HepG2 (cell line): ENCODE measurements around the gene TAF6L. TPM values are rescaled to one million over a fixed set of nuclear protein-coding genes. Genes with fewer than 3 reads are reported as not detected.

Experiments used
- ATAC-seq: fragments of 200-7000 bp; cut with Tn5 transposase; 3 replicates; pipeline ENCODE4 v1.9.1; 2020; ENCODE audit warnings: mild to moderate bottlenecking, moderate library complexity
- BruUV-seq: library from RNA; stranded (reverse); fragments of 400-500 nt; replicated peaks from 2 replicates; lab custom pipeline; 2021; lab: Mats Ljungman, UMichigan
- CTCF ChIA-PET: fragments of 300-600 bp; formaldehyde crosslinking; extraction: SDS; loops from one replicate; lab custom pipeline; 2021; ENCODE audit warnings: low total read pairs, inconsistent platforms, low intra/inter-chr PET ratio; lab: Yijun Ruan, JAX
- POLR2A ChIA-PET: fragments of 350-600 bp; sonication (Branson Sonifier 250); formaldehyde crosslinking; loops from one replicate; lab custom pipeline; 2020; ENCODE audit warnings: antibody characterized with exemption, inconsistent platforms; lab: Yijun Ruan, JAX
- DNase-seq: peaks from one replicate; pipeline ENCODE4 v3.0.0-alpha.2; 2015; ENCODE audit warnings: low spot score
- FAIRE-seq: peaks from 3 replicates; lab custom pipeline; 2011; peaks lifted over from hg19 to GRCh38; lab: Jason Lieb, UNC
- H2AFZ ChIP-seq: one replicate; pipeline ENCODE4 v1.6.1; 2011; ENCODE audit warnings: low read length, inconsistent platforms
- H3K27ac ChIP-seq: fragments of 300-600 bp; 3 replicates; pipeline ENCODE4 v1.8.0; 2011; ENCODE audit warnings: mixed run types, mild to moderate bottlenecking, mixed read lengths, low read length, inconsistent platforms; ENCODE audit not compliant: insufficient read depth; ENCODE audit errors: extremely low read length
- H3K27me3 ChIP-seq, 2 experiments: fragments of 200-600 bp in 1 of 2; 2 replicates in 1 of 2; 3 replicates in 1 of 2; pipeline versions ENCODE4 v1.6.0 to v1.8.0; 2011; ENCODE audit warnings: low read length in 2 of 2, mild to moderate bottlenecking in 2 of 2, moderate library complexity in 2 of 2, inconsistent platforms in 1 of 2; ENCODE audit not compliant: insufficient read depth in 2 of 2, control insufficient read depth in 1 of 2
- H3K36me3 ChIP-seq, 2 experiments: fragments of 200-600 bp in 1 of 2; replicated peaks in 1 of 2; 2 replicates in 1 of 2; 3 replicates in 1 of 2; pipeline versions ENCODE4 v1.5.1 to v1.8.0; 2011; ENCODE audit warnings: low read length in 2 of 2, inconsistent platforms in 1 of 2; ENCODE audit not compliant: insufficient read depth in 2 of 2, control insufficient read depth in 1 of 2
- H3K4me1 ChIP-seq: 2 replicates; pipeline ENCODE4 v1.5.1; 2012; ENCODE audit warnings: low read length, inconsistent platforms; ENCODE audit not compliant: insufficient read depth
- H3K4me2 ChIP-seq: 2 replicates; pipeline ENCODE4 v1.6.0; 2011; ENCODE audit warnings: low read depth, low read length, inconsistent platforms
- H3K4me3 ChIP-seq, 3 experiments: fragments of 200-600 bp in 1 of 3; sonication (generic), shearing (Covaris generic) in 1 of 3; replicated peaks in 1 of 3; 2 replicates each; pipeline ENCODE4 v1.5.1; 2011 to 2016; ENCODE audit warnings: low read length in 3 of 3, inconsistent platforms in 2 of 3, low read depth in 2 of 3, mild to moderate bottlenecking in 2 of 3, control low read depth in 1 of 3, mixed read lengths in 1 of 3; ENCODE audit not compliant: insufficient read depth in 1 of 3
- H3K79me2 ChIP-seq: one replicate; pipeline ENCODE4 v1.6.1; 2011; ENCODE audit warnings: low read length, inconsistent platforms; ENCODE audit not compliant: insufficient read depth
- H3K9ac ChIP-seq: 2 replicates; pipeline ENCODE4 v1.6.0; 2011; ENCODE audit warnings: mild to moderate bottlenecking, low read depth, low read length, inconsistent platforms; ENCODE audit not compliant: insufficient read depth
- H3K9me3 ChIP-seq: 2 replicates; pipeline ENCODE4 v1.5.1; 2012; ENCODE audit warnings: mild to moderate bottlenecking, low read length
- H4K20me1 ChIP-seq: 2 replicates; pipeline ENCODE4 v1.6.0; 2011; ENCODE audit warnings: inconsistent platforms, mild to moderate bottlenecking, low read length, moderate library complexity; ENCODE audit not compliant: insufficient read depth
- MAFK ChIP-seq, 2 experiments: IDR thresholded peaks in 1 of 2; conservative IDR thresholded peaks in 1 of 2; 2 replicates each; pipeline ENCODE4 v1.6.1; 2011; ENCODE audit warnings: improper control_type of control experiment in 2 of 2, low read length in 2 of 2
- NCOA1 ChIP-seq: sonication (generic); formaldehyde crosslinking; IDR thresholded peaks from 2 replicates; pipeline ENCODE4 v1.9.0; 2021; ENCODE audit warnings: missing genetic modification reagents
- POLR2AphosphoS5 ChIP-seq: IDR thresholded peaks from 2 replicates; pipeline ENCODE4 v1.6.1; 2012; ENCODE audit warnings: low read depth, low read length
- RBFOX2 ChIP-seq: fragments of 200-400 bp; formaldehyde crosslinking; IDR thresholded peaks from 2 replicates; pipeline ENCODE4 v1.6.1; 2017; ENCODE audit warnings: low read depth, mild to moderate bottlenecking, low read length
- SKI ChIP-seq: fragments of 450-650 bp; IDR thresholded peaks from one replicate; pipeline ENCODE4 v1.6.1; 2018; ENCODE audit warnings: mild to moderate bottlenecking; ENCODE audit not compliant: partially characterized antibody
- TMF1 ChIP-seq: sonication (generic); formaldehyde crosslinking; IDR thresholded peaks from 2 replicates; pipeline ENCODE4 v1.8.1; 2022; ENCODE audit warnings: low read depth, missing genetic modification reagents
- ZBTB7A ChIP-seq: sonication (generic); formaldehyde crosslinking; IDR thresholded peaks from 2 replicates; pipeline ENCODE4 v1.8.0; 2022; ENCODE audit warnings: mild to moderate bottlenecking, missing genetic modification reagents
- ZNF17 ChIP-seq: sonication (generic); formaldehyde crosslinking; IDR thresholded peaks from 2 replicates; pipeline ENCODE4 v1.5.0; 2020; ENCODE audit warnings: mild to moderate bottlenecking, missing genetic modification reagents
- ZNF552 ChIP-seq: sonication (generic); formaldehyde crosslinking; IDR thresholded peaks from 2 replicates; pipeline ENCODE4 v1.9.0; 2022; ENCODE audit warnings: missing genetic modification reagents, mild to moderate bottlenecking, borderline replicate concordance
- ZNF616 ChIP-seq: sonication (generic); formaldehyde crosslinking; IDR thresholded peaks from 2 replicates; pipeline ENCODE4 v1.5.0; 2020; ENCODE audit warnings: low read depth, mild to moderate bottlenecking, missing genetic modification reagents
- ZNF780A ChIP-seq: sonication (generic); formaldehyde crosslinking; IDR thresholded peaks from 2 replicates; pipeline ENCODE4 v1.8.0; 2022; ENCODE audit warnings: mild to moderate bottlenecking, missing genetic modification reagents, moderate library complexity
- WGBS: methylation state at CpG from one replicate; pipeline ENCODE4 v1.1.6; 2017; ENCODE audit warnings: low lambda C conversion rate; 5-methylcytosine and 5-hydroxymethylcytosine counted together
- in situ Hi-C: cut with HindIII; loops from 2 replicates; pipeline ENCODE4 v1.10.0; 2017; ENCODE audit warnings: low pct_unique_long_range_greater_than_20kb; ENCODE audit not compliant: extremely low pct_ligation_motif_present
- intact Hi-C: fragments of 100-400 bp; cut with micrococcal nuclease; formaldehyde crosslinking; loops from one replicate; pipeline ENCODE4 v1.10.0; 2022; ENCODE audit not compliant: unreplicated experiment
- polyA plus RNA-seq, 8 experiments: library from polyadenylated mRNA; depleted of rRNA in 3 of 8; stranded (reverse) in 7 of 8; unstranded in 1 of 8; fragments of >200 nt; fragmentation: Illumina TruSeq in 4 of 8; extraction: Trizol in 4 of 8; gene quantifications; 2 replicates each; pipeline versions ENCODE4 v1.2.1 to v1.2.3, GENCODE V29; 2011 to 2016; ENCODE audit warnings: low read depth in 4 of 8, missing spikeins in 1 of 8, mixed read lengths in 1 of 8; ENCODE audit not compliant: insufficient read depth in 1 of 8
- total RNA-seq, 5 experiments: library from RNA; depleted of rRNA; stranded (reverse); fragments of >200 nt; fragmentation: Illumina TruSeq; extraction: Trizol; gene quantifications; 2 replicates each; pipeline ENCODE4 v1.2.3, GENCODE V29; 2016; ENCODE audit warnings: low read depth in 1 of 5
- TF ChIP-seq, protein P1 (sequence below): sonication (generic); formaldehyde crosslinking; IDR thresholded peaks from 2 replicates; pipeline ENCODE4 v1.5.1; 2020; ENCODE audit warnings: missing genetic modification reagents, mild to moderate bottlenecking, borderline replicate concordance
- TF ChIP-seq, protein P2 (sequence below): sonication (generic); formaldehyde crosslinking; IDR thresholded peaks from 2 replicates; pipeline ENCODE4 v1.5.0; 2020; ENCODE audit warnings: missing genetic modification reagents, mild to moderate bottlenecking, borderline replicate concordance

TAF6L gene
- total and polyA plus RNA-seq, 2 of the 13 experiments (the other 11 are each of a cell fraction or from before 2014, with no cell fraction given): 12.6 to 19.4 TPM

DNA sequence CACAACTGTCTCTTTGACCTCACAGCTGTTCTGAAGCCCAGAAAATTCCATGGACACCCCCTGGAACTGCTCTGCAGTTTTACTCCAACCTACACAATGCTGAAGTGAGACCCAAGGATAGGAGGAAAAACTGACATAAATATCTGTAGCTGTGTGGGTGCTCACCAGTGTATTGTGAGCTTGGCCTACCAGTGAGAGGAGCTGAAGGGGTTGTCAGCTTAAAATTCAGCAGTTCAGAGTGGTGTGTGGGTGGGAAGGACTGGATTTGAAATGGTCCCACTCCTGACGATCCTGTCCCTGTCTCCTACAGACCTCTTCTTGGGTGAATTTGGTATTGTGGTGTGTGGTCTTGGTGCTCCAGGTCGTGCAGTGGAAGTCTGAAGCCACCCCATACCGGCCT, 18.4 kb downstream of the TAF6L start:
- Histone ChIP-seq H3K4me2 (no peak overlapping the region), H3K27ac (no peak overlapping the region), H3K79me2 (peaks cover 34% of the 10 kb centered on the region), H3K9ac (no peak overlapping the region), H3K36me3 (peaks cover 13 to 34% of the 10 kb centered on the region in 2 experiments), H3K27me3 (no peaks in the 10 kb centered on the region; a peak in 1 of 5 replicates), H3K4me3 (no peak overlapping the region), H3K9me3 (no peaks in the 10 kb centered on the region), H2AFZ (no peak overlapping the region), H3K4me1 (peaks cover 53% of the 10 kb centered on the region), H4K20me1 (no peaks in the 10 kb centered on the region)
- BruUV-seq: no TSS peak
- CTCF ChIA-PET: no interaction called here
- intact Hi-C loops: no loop called here
- in situ Hi-C loops: loop anchor here (5.0 kb wide), 2 partner anchors 43 to 88 kb away; partner anchors contain the start of genes STX5 and TEX54
- no peak for FAIRE-seq
- POLR2A ChIA-PET: interaction anchor here (0.7 to 9.1 kb wide), 6 partner anchors 11 to 67 kb away, joined by 3 to 201 read pairs (median 12); partner anchors contain the start of genes HNRNPUL2, NXF1, TTC9C and WDR74
- ATAC-seq: no peak
- WGBS: 89% methylated on average over 3 of the region's 3 CpGs
- DNase-seq: no peak
- TF ChIP-seq TMF1 (CRISPR knock-in tag): no peak
- TF ChIP-seq POLR2AphosphoS5: peak; percentile 40; the same call in 1 of the 2 replicates

DNA sequence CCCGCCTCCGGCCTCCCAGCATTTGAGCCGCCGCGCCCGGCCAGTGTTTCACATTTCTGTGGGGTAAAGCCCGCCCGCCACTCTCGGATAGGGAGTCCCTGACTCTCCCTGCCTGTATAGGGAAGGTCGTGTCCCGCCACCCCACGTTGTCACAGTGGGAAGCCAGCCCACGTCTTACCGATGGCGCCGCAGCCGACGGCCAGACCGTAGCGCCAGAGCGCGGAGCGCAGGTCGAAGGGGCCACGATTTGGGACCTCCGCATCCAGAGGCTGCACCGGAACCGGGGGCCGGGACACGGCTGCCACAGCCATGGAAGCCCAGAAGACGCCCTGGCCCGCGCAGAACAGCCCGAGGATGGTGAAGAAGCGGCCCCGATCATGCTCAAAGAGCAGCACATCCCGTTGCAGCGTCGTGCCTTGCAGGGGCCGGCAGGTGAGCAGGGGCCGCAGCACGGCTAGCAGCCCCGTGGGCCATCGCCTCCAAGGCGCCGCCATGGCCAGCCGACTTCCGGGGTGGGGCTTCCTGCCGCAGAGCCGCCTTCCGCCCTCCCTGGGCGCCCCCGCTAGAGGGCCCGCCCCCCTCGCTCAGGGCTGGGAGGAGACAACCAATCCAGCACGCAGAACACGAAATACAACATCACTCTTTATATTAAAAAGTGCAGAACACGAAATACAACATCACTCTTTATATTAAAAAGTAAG, 20.5 kb downstream of the TAF6L start, which contains the start of gene TMEM223:
Gene TMEM223 (minus strand): TSS at position 506 of the 701 bp plus-strand sequence. CDS start 12 bp downstream, at position 494.
- Histone ChIP-seq H3K27me3 (no peaks in the 10 kb centered on the region; a peak in 1 of 5 replicates), H3K27ac (peak within 1 kb of the TSS; percentile 63), H3K9me3 (no peaks in the 10 kb centered on the region), H3K9ac (peak within 1 kb of the TSS; percentile 91), H3K79me2 (peaks cover 34% of the 10 kb centered on the region), H2AFZ (no peak within 1 kb of the TSS), H3K4me2 (peak within 1 kb of the TSS; percentile 85), H4K20me1 (no peaks in the 10 kb centered on the region), H3K36me3 (peaks cover 29 to 54% of the 10 kb centered on the region in 2 experiments), H3K4me3 (peak within 1 kb of the TSS; percentile 66 to 93 (median 92)), H3K4me1 (peaks cover 43% of the 10 kb centered on the region)
- no TSS peak for BruUV-seq
- intact Hi-C loops (no loop called here), in situ Hi-C loops (no loop called here)
- ChIA-PET CTCF (no interaction called here), POLR2A (interaction anchor here (1.0 to 9.1 kb wide), 10 partner anchors 14 to 65 kb away, joined by 3 to 201 read pairs (median 6); partner anchors contain the start of genes NXF1, STX5, TAF6L and WDR74)
- peak; percentile 68 for DNase-seq
- peak; percentile 85 for ATAC-seq
- 1% methylated on average over 9 of the region's 58 CpGs for WGBS
- FAIRE-seq: peak; percentile 61
- TF ChIP-seq, protein P1, sequence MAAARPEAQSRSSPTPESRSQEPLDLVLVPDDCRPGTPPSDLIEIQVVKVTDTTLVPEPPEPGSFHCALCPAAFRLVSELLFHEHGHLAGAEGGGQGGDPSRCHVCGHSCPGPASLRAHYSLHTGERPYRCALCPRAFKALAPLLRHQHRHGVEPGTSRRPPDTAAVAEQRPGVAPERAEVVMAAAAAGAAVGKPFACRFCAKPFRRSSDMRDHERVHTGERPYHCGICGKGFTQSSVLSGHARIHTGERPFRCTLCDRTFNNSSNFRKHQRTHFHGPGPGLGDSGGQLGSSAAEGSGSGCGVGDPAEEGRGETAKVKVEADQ: peak; percentile 56; the same call in 1 of the 2 replicates
- no peak for TF ChIP-seq ZNF780A (CRISPR knock-in tag)
- no peak; the same call in 1 of the 2 replicates for TF ChIP-seq ZNF616 (CRISPR knock-in tag)
- TF ChIP-seq ZNF17 (CRISPR knock-in tag): no peak
- TF ChIP-seq NCOA1 (CRISPR knock-in tag): peak; percentile 82
- TF ChIP-seq, protein P2, sequence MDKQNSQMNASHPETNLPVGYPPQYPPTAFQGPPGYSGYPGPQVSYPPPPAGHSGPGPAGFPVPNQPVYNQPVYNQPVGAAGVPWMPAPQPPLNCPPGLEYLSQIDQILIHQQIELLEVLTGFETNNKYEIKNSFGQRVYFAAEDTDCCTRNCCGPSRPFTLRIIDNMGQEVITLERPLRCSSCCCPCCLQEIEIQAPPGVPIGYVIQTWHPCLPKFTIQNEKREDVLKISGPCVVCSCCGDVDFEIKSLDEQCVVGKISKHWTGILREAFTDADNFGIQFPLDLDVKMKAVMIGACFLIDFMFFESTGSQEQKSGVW: no peak
- TF ChIP-seq MAFK (conservative IDR thresholded peaks at IDR 0.05 in 1 of 2, IDR thresholded peaks at IDR 0.05 in 1 of 2; ENCODE audit: low read length in 2 of 2): no peak
- TF ChIP-seq ZBTB7A: no peak
- no peak; the same call in 1 of the 2 replicates for TF ChIP-seq ZNF552
- peak; percentile 99 for TF ChIP-seq RBFOX2
- no peak for TF ChIP-seq SKI
